Endothelial cell of umbilical vein (primary cell): ENCODE results near the gene SEMA3E. TPM values are rescaled to one million over a fixed set of nuclear protein-coding genes. Genes with fewer than 3 reads are reported as not detected.

ENCODE experiments used
- BruUV-seq: library from RNA; stranded (reverse); fragments of 400-500 nt; replicated peaks from 2 replicates; lab custom pipeline; 2021; lab: Mats Ljungman, UMichigan
- CTCF ChIA-PET: fragments of 300-600, 350-600 bp; sonication (Branson Sonifier 250); formaldehyde crosslinking; loops from one replicate; lab custom pipeline; 2021; ENCODE audit warnings: antibody characterized with exemption, inconsistent platforms; lab: Charles Lee
- POLR2A ChIA-PET: fragments of 300-600, 350-600 bp; sonication (Branson Sonifier 250); formaldehyde crosslinking; loops from one replicate; lab custom pipeline; 2021; ENCODE audit warnings: antibody characterized with exemption, inconsistent platforms; lab: Charles Lee
- DNase-seq: peaks from one replicate; pipeline ENCODE4 v3.0.0-alpha.2; 2011; ENCODE audit warnings: low read depth, low spot score
- FAIRE-seq: peaks from 2 replicates; lab custom pipeline; 2011; peaks lifted over from hg19 to GRCh38; lab: Jason Lieb, UNC
- H2AFZ ChIP-seq: 2 replicates; pipeline ENCODE4 v1.6.0; 2012; ENCODE audit warnings: low read depth, low read length, control low read depth, inconsistent platforms
- H3K27ac ChIP-seq: 2 replicates; pipeline ENCODE4 v1.5.1; 2011; ENCODE audit warnings: low read depth, mild to moderate bottlenecking, control low read depth, low read length, moderate library complexity; ENCODE audit not compliant: insufficient read depth
- H3K27me3 ChIP-seq, 2 experiments: 2 replicates each; pipeline versions ENCODE4 v1.6.0 to v1.6.1; 2011; ENCODE audit warnings: low read length in 2 of 2, mixed read lengths in 1 of 2; ENCODE audit not compliant: control insufficient read depth in 2 of 2, insufficient read depth in 2 of 2
- H3K36me3 ChIP-seq, 2 experiments: 2 replicates in 1 of 2; 3 replicates in 1 of 2; pipeline ENCODE4 v1.5.1; 2011; ENCODE audit warnings: low read length in 2 of 2, mild to moderate bottlenecking in 1 of 2, moderate library complexity in 1 of 2; ENCODE audit not compliant: control insufficient read depth in 2 of 2, insufficient read depth in 2 of 2; ENCODE audit errors: extremely low read depth in 1 of 2
- H3K4me1 ChIP-seq: 3 replicates; pipeline ENCODE4 v1.5.1; 2011; ENCODE audit warnings: mild to moderate bottlenecking, low read length; ENCODE audit not compliant: control insufficient read depth, insufficient read depth; ENCODE audit errors: extremely low read depth
- H3K4me2 ChIP-seq: 2 replicates; pipeline ENCODE4 v1.6.1; 2011; ENCODE audit warnings: low read length, control low read depth, mixed read lengths; ENCODE audit not compliant: insufficient read depth
- H3K4me3 ChIP-seq, 3 experiments: fragments of 200-600 bp in 1 of 3; sonication (generic), shearing (Covaris generic) in 1 of 3; replicated peaks in 1 of 3; 2 replicates each; pipeline ENCODE4 v1.5.1; 2011 to 2016; ENCODE audit warnings: control low read depth in 3 of 3, low read length in 3 of 3, mild to moderate bottlenecking in 2 of 3, inconsistent platforms in 1 of 3, low read depth in 1 of 3, moderate library complexity in 1 of 3; ENCODE audit not compliant: insufficient read depth in 1 of 3
- H3K79me2 ChIP-seq: 2 replicates; pipeline ENCODE4 v1.6.0; 2012; ENCODE audit warnings: low read length, inconsistent platforms; ENCODE audit not compliant: control insufficient read depth, insufficient read depth
- H3K9ac ChIP-seq: replicated peaks from 2 replicates; pipeline ENCODE3; 2011; ENCODE audit warnings: low read length, control low read depth; ENCODE audit not compliant: insufficient read depth; ENCODE audit errors: extremely low read depth
- H3K9me1 ChIP-seq: replicated peaks from 3 replicates; pipeline ENCODE4 v1.6.0; 2011; ENCODE audit warnings: mild to moderate bottlenecking, low read length; ENCODE audit not compliant: control insufficient read depth, insufficient read depth; ENCODE audit errors: extremely low read depth
- H3K9me3 ChIP-seq: replicated peaks from 2 replicates; pipeline ENCODE4 v1.5.1; 2012; ENCODE audit warnings: low read length, inconsistent platforms; ENCODE audit not compliant: control insufficient read depth, insufficient read depth
- H4K20me1 ChIP-seq: replicated peaks from 2 replicates; pipeline ENCODE3; 2011; ENCODE audit warnings: mild to moderate bottlenecking, low read length; ENCODE audit not compliant: control insufficient read depth, insufficient read depth; ENCODE audit errors: extremely low read depth
- EZH2 ChIP-seq: IDR thresholded peaks from 2 replicates; pipeline ENCODE4 v1.6.1; 2012; ENCODE audit warnings: borderline replicate concordance, low read depth, mild to moderate bottlenecking, moderate library complexity, low read length, inconsistent platforms; ENCODE audit not compliant: severe bottlenecking
- FOS ChIP-seq: IDR thresholded peaks from 2 replicates; pipeline ENCODE4 v1.6.1; 2011; ENCODE audit warnings: mild to moderate bottlenecking, low read length, moderate library complexity, borderline replicate concordance; ENCODE audit not compliant: insufficient read depth
- GATA2 ChIP-seq: IDR thresholded peaks from 2 replicates; pipeline ENCODE4 v1.7.0; 2011; ENCODE audit warnings: low read depth, mild to moderate bottlenecking, moderate library complexity, mixed read lengths, low read length; ENCODE audit not compliant: insufficient read length, insufficient read depth
- JUN ChIP-seq: IDR thresholded peaks from 2 replicates; pipeline ENCODE4 v1.6.1; 2011; ENCODE audit warnings: borderline replicate concordance, low read depth; ENCODE audit not compliant: insufficient read length, insufficient read depth
- MAX ChIP-seq: IDR thresholded peaks from 2 replicates; pipeline ENCODE4 v1.6.1; 2011; ENCODE audit not compliant: insufficient read depth, insufficient read length
- MYC ChIP-seq: IDR thresholded peaks from one replicate; pipeline ENCODE4 v1.6.1; 2011; ENCODE audit warnings: mild to moderate bottlenecking, low read depth, low read length
- POLR2A ChIP-seq: IDR thresholded peaks from 2 replicates; pipeline ENCODE4 v1.6.1; 2012; ENCODE audit warnings: low read depth, mild to moderate bottlenecking, control low read depth, low read length
- POLR2AphosphoS5 ChIP-seq: IDR thresholded peaks from 2 replicates; pipeline ENCODE4 v1.6.1; 2012; ENCODE audit warnings: low read depth, mild to moderate bottlenecking, control low read depth, low read length, moderate library complexity; ENCODE audit not compliant: insufficient read depth
- dilution Hi-C: fragments of 300-500 bp; cut with MboI; formaldehyde crosslinking; loops from one replicate; pipeline ENCODE4 v1.15.0; 2019; ENCODE audit warnings: low sequenced_read_pairs; ENCODE audit not compliant: extremely low pct_ligation_motif_present
- intact Hi-C: fragments of 100-400 bp; cut with micrococcal nuclease; formaldehyde crosslinking; loops from one replicate; pipeline ENCODE4 v1.10.0; 2022
- polyA plus RNA-seq, 4 experiments: library from polyadenylated mRNA; depleted of rRNA in 3 of 4; stranded (reverse) in 3 of 4; unstranded in 1 of 4; fragments of >200 nt; gene quantifications; 2 replicates each; pipeline versions ENCODE4 v1.2.1 to v1.2.3, GENCODE V29; 2011 to 2012; ENCODE audit warnings: missing spikeins in 1 of 4
- total RNA-seq: library from RNA; stranded (reverse); gene quantifications from 2 replicates; pipeline ENCODE4 v1.2.3, GENCODE V29; 2021

SEMA3E gene
- total and polyA plus RNA-seq, 2 donors (not counting 3 experiments of a cell fraction or from before 2014, with no cell fraction given) = not detected

GRCh38 chr7:83613232-83613631, 35.7 kb downstream of the SEMA3E start:
- Histone ChIP-seq H3K4me2 (no peak overlapping the region), H3K36me3 (no peaks in the 10 kb centered on the region), H3K9me3 (no peaks in the 10 kb centered on the region), H3K27me3 (no peaks in the 10 kb centered on the region), H3K9me1 (no peaks in the 10 kb centered on the region), H2AFZ (no peak overlapping the region), H3K9ac (no peak overlapping the region), H3K4me3 (no peak overlapping the region), H4K20me1 (no peaks in the 10 kb centered on the region), H3K27ac (no peak overlapping the region), H3K79me2 (no peaks in the 10 kb centered on the region), H3K4me1 (no peaks in the 10 kb centered on the region)
- FAIRE-seq (no peak), DNase-seq (no peak)
- dilution Hi-C loops = no loop called here
- no TSS peak for BruUV-seq
- POLR2A ChIA-PET = no interaction called here
- CTCF ChIA-PET = no interaction called here
- intact Hi-C loops = no loop called here
- no peak for TF ChIP-seq FOS
- no peak for TF ChIP-seq POLR2AphosphoS5
- TF ChIP-seq JUN = no peak

GRCh38 chr7:83611776-83612175, 37.2 kb downstream of the SEMA3E start:
- intact Hi-C loops = no loop called here
- H3K4me2 ChIP-seq = no peak overlapping the region
- no peaks in the 10 kb centered on the region for H3K9me1 ChIP-seq
- no peak overlapping the region for H2AFZ ChIP-seq
- H3K36me3 ChIP-seq = no peaks in the 10 kb centered on the region
- H4K20me1 ChIP-seq = no peaks in the 10 kb centered on the region
- H3K27ac ChIP-seq = no peak overlapping the region
- ChIA-PET CTCF (no interaction called here), POLR2A (no interaction called here)
- no peak overlapping the region for H3K9ac ChIP-seq
- H3K27me3 ChIP-seq = no peaks in the 10 kb centered on the region
- FAIRE-seq (no peak), DNase-seq (no peak)
- H3K9me3 ChIP-seq = no peaks in the 10 kb centered on the region
- H3K4me1 ChIP-seq = no peaks in the 10 kb centered on the region
- dilution Hi-C loops = no loop called here
- BruUV-seq = no TSS peak
- no peak overlapping the region for H3K4me3 ChIP-seq
- H3K79me2 ChIP-seq = no peaks in the 10 kb centered on the region
- no peak for TF ChIP-seq GATA2
- TF ChIP-seq FOS = no peak
- TF ChIP-seq EZH2 = no peak
- no peak for TF ChIP-seq MAX
- no peak for TF ChIP-seq JUN
- no peak for TF ChIP-seq POLR2A
- no peak for TF ChIP-seq MYC
- no peak for TF ChIP-seq POLR2AphosphoS5
